GM18909 (cell line): Measurements from ENCODE around the gene HSPB7.
"Not testable (repeated sequence)": the region's sequence is repeated elsewhere in the genome, so short reads cannot be mapped to it uniquely, and the experiment has no call there.

ENCODE experiments used
- ATAC-seq: cut with Tn5 transposase; IDR thresholded peaks from one replicate; pipeline ENCODE4 v1.9.1; 2021; ENCODE audit warnings: mild to moderate bottlenecking; ENCODE audit not compliant: unreplicated experiment, poor library complexity

HSPB7 gene

DNA sequence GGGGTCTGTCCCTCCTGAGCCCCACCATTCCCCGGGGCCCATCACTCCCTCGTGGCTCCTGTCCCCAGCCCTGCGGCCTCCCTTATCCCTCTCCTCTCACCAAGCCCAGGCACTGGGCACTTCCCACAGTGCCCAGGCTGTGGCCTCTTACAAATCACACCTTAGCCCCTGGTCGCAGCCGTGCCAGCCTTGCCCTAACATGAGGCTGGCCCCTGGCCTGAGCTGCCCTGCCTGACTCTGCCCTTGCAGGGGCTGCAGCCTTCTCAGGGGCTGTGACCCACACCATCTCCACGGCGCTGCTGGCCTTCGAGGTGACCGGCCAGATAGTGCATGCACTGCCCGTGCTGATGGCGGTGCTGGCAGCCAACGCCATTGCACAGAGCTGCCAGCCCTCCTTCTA lies 34.1 kb upstream of the HSPB7 start:
- not testable (repeated sequence) for ATAC-seq

DNA sequence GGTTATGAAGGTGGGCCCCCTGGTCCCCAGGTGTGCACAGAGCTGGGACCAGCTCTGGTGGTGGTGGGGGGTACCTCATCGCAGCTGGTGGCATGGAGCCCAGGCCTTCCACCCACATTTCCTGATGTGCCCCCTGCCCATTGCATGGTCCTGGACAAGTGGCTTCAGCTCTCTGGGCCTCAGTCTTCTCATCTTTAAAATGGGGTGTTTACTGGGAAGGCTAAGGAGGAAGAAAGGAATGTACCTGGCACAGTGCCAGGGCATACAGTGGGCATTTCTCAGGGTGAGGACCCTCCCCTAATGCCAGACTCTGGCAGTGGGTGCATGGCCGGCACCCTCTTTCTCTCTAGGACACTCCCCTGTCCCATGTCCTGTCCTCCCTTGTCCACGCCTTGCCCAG lies 33.2 kb upstream of the HSPB7 start:
- ATAC-seq = no peak

DNA sequence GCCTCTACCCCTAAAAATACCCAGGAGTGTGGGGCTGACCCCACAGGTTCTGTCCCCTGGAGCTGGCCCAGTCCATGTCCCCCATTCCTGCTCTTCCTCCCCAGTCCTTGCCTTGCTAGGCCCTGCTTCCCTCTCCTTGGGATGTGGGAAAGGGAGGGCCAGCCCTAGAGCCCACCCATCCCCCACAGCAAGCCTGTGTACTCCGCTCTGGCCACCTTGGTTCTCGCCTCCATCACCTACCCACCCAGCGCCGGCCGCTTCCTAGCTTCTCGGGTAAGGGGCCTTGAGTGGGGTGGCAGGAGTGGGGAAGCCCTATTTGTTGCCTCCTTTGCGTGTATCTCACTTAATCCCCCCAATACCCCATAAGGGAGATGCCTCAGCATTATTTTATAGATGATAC lies 32.5 kb upstream of the HSPB7 start:
- ATAC-seq = no peak

DNA sequence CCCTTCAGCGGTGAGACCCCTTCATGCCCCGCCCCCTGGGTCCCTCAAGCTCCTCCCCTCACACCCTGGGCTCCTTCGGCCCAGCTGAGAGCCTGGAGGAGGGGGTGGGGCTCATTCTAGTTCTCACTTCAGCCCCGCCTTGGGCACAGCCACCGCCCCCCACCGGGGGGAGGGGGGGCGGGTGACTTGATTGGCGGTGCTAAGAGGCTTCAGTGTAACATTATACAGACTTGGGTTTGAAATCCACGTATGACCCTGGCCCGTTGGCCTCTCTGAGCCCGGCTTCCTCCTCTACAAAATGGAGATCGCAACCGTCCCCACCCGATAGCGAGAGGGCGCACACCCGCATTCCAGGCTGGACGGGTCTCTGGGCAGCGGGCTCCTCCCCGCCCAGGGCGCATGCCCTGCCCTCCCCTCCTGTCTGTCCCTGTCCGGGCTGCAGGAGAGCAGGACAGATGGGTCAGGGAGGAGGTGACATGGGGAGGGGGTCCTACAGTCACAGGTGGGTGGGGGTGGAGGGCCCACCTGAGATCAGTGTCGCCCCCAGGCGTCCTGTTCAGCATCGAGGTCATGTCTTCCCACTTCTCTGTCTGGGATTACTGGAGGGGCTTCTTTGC lies 30.8 kb upstream of the HSPB7 start:
- no peak for ATAC-seq

DNA sequence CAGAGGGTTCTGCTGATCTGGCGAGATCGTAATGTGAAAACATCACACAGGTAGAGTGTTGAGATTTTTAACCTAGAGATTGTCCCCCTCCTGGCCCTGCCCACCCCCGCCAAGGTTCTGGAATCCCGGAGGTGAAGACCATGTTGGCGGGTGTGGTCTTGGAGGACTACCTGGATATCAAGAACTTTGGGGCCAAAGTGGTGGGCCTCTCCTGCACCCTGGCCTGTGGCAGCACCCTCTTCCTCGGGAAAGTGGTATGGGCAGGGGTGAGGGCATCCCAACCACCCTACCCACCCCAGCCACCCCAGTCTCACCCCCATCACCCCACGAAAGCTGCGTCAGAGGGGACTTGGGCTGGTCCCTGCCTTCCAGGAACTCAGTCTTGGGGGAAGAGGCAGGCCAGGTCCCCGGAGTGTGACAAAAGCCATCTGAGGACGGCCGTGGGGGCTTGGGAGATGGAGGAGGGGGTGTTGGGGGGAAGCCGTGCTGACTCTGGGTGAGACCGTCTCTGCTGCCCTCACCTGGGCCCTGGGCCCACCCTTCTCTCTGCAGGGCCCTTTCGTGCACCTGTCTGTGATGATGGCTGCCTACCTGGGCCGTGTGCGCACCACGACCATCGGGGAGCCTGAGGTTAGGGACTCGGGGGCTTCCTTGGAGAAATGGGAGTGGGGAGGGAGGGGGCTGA lies 30.1 kb upstream of the HSPB7 start:
- ATAC-seq = no peak

DNA sequence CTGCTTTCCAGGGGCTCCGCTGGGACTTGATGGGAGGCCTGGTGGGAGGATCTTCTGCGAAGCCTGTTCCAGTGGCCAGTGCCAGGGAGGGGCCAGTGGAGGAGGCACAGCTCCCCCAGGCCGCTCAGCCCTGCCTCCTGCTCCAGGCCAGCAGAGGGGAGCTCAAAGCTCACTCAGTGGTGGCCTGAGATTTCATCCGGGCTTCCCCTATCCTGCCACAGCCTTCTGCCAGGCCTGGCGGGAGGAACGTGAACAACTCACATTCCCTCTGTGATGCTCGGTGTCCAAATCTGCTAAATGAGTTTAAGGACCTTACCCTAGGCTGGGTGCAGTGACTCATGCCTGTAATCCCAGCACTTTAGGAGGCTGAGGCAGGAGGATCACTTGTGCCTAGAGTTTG lies 29.0 kb upstream of the HSPB7 start:
- ATAC-seq = no peak

DNA sequence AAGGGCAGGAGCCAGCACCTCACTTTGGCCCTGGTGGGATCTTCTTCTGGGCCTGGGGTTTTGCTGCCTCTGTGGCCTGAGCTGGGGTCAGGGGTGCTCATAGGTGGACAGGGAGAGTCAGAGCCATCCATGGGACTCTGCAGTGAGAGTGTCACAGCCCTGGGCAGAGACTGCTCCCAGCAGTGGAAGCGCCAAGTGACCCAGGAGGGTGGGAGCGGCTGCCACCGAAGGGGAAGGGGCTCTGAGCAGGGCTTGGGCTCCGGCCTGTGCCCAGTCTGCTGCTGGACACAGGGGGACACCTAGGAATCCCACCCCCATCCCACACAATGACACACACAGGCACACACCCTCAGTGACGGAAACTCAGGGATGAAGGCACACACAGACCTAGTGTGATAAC lies 26.1 kb upstream of the HSPB7 start:
- no peak for ATAC-seq

DNA sequence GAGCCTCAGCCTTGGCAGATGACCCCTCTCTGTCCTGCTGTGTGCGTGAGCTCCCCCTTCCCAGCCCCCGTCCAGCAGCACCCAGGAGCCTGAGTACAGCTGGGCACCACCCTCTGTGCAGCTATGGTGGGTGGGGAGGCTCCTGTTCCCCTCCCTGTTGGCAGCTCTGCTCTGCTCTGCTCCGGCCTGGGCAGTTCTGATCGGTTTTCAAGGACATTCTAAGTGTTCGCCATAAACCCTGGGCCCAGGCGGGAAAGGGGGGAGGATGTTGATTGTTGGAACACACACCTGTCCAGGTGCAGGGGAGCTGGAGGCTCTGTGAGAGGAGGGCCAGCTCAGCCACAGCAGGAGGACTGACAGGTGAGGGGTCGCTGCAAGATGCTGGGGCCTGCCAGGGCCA lies 25.7 kb upstream of the HSPB7 start, which contains the start of gene CLCNKB:
Gene CLCNKB (plus strand): TSS at position 262 of the 400 bp plus-strand sequence. CDS start 711 bp downstream, outside the sequence.
- no peak for ATAC-seq

DNA sequence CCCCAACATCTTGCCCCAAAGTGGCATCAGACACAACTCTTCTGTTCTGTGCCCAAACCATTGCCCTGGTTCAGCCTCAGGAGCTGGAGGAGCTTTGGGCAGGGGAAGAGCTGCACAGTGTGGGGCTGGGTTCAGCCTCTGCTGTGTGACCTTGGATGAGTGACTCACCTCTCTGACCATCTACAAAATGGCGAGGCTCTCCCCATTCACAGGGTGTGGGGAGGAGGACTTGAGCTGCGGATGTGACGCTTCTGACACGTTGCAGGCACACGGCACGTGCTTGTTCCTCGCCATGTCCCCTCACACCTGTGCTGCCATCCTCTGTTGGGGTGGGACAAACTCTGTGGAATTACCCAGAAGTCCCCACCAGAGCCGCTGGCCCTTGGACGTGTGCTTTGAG lies 24.8 kb upstream of the HSPB7 start:
- not testable (repeated sequence) for ATAC-seq

DNA sequence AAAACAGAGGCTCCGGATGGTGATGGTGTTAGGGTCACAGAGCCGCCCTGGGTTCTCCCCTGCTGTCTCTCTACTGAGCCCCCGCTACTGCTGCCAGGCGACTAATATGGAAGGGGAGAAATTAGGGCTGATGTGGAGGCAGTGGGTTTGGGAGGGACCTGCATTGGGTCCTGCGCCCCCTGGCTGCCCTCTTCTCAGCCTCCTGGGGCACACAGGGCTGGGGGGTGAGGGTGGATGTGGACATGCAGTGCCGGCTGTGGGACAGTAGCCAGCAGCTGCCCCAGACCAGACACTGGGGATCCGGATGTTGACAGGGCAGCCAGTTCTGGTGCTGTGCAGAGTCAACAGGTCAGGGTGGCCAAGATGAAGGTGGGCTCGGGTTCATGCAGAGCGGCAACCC lies 24.3 kb upstream of the HSPB7 start:
- no peak for ATAC-seq

DNA sequence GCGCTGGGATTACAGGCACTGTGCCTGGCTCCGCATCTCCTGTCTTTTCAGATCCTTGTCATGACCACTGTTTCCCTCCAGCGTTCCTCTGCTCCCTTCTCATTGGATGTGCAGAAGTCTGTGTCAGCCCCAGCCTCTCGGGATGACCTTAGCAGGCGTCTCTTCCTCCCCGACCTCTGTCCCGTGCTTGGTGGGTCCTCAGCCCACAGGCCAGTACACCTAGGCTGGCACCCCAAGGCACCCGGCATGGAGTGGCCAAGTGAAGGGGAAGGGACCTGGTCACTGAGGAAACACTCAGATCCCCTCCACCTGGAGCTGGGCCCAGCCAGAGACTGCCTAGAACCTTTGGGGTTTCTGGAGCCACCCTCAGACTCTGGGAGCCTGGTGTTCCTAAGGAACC lies 23.4 kb upstream of the HSPB7 start:
- ATAC-seq = no peak

DNA sequence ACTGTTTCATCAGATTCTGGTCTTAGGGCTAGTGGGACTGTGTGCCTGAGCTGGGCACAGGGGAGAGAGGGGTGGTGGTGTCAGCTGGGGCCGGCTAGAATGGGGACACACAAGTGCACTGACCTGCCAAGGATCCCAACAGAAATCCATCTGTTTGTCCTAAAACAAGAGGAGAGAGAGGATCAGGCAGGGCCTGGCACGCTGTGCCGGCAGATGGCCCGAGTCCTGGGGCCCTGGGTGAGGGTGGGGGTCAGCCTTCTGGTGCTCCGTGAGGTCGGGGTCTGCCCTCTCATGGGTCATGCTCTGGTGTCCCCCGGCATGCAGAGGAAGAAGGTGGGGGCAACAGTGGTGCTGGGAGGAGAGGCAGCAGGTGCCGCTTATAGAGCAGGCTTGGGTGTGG lies 22.0 kb upstream of the HSPB7 start:
- ATAC-seq = not testable (repeated sequence)

DNA sequence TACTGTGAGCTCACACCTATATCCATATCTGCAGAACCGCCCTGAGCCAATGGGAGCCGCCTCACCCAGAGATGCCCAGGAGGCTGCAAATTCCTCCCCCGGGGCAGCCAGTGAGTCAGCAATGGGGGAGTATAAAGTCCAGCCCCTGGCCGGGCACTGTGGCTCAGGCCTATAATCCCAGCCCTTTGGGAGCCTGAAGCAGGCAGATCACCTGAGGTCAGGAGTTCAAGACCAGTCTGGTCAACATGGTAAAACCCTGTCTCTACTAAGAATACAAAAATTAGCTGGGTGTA lies 20.7 kb upstream of the HSPB7 start:
- no peak for ATAC-seq

DNA sequence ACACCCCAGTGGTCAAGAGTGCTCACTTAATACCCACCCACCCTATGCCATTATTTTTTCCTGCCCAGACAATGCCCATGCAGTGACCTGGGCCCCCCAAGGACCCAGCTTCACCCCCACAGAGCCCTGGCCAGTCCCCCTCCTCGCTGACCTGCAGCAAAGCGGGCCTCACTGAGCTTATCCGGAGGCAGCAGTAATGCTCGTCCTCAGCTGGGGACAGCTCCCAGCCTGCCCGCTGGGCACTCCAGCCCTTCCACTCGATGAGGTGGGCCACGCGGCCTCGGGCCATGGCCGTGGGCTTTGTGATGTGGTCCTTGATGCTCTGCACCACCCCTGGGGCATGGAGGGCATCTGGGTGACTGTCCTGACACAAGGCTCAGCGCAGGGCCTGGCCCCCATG lies 18.6 kb upstream of the HSPB7 start:
- not testable (repeated sequence) for ATAC-seq

DNA sequence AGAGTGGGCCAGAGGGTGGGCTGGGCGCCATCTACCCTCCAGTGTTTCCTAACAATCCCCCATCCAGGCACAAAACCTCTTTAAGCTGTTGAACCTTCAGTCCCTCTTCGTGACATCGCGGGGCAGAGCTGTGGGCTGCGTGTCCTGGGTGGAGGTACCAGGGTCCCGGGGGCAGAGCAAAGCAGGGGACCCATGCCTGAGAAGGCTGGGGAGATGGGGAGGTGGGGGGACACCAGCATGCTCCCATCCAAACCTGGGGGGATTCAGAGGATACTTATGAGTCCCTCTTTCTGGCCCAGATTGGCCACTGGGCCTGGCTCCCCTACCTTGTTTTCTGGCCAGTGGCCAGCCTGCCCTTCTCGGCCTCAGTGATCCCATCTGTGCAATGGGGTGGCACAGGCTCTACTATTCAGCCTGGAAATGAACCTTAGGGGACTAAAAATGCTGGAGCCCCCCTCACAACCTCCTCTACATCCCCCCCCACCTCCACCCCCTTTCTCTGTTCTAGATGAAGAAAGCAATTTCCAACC lies 15.3 kb upstream of the HSPB7 start:
- not testable (repeated sequence) for ATAC-seq

DNA sequence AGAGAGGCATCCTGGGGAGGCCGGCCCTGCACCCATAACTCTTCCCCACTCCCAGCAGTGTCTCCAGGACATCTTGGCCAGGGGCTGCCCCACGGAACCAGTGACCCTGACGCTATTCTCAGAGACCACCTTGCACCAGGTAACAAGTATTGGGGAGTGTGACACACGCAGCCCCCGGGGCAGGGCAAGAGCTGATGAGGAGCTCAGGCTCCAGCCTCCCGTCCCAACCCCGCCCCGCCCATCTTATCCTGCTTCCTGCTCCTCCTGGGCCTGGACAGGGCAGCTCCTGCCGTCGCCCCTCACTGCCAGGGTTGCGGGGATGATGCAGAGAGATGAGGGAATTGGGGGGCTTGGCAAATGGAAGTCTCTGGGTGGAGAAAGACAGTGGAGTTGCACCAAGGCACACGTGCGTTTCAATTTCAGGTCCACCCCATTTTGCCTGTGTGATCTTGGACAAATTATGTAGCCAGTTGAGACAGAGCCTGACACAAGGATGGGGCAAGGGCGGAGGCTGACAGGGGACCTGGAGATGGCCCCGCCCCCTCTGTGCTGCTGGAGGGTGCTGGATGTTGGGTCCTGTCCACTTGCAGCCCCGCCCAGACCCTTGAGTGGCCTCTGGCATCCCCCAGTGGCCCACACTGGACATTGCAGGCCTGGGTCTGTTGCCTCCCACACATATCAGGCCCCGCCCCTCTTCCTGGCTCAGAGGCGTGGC lies 14.7 kb upstream of the HSPB7 start:
- ATAC-seq = peak; percentile 66

DNA sequence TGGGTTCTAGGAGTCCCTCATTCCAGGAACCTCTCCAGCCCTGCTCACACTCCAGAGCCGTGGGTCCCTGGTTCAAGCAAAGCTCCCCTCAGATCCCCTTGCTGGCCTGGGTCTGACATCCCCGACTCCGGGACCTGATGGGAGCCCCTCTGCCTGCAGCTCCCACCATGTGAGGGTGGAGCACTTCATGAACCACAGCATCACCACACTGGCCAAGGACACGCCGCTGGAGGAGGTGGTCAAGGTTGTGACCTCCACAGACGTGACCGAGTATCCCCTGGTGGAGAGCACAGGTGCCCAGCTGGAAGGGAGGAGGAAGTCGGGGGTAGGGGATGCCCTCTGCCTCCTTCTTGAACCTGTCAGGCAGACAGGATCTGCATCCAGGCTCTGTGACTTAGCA lies 13.7 kb upstream of the HSPB7 start:
- no peak for ATAC-seq

DNA sequence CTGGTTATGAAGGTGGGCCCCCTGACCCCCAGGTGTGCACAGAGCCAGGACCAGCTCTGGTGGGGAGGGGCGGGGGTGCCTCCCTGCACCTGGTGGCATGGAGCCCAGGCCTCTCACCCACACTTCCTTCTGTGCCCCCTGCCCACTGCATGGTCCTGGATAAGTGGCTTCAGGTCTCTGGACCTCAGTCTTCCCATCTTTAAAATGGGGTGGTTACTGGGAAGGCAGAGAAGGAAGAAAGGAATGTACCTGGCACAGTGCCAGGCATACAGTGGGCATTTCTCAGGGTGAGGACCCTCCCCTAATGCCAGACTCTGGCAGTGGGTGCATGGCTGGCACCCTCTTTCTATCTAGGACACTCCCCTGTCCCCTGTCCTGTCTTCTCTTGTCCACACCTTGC lies 11.4 kb upstream of the HSPB7 start:
- no peak for ATAC-seq

DNA sequence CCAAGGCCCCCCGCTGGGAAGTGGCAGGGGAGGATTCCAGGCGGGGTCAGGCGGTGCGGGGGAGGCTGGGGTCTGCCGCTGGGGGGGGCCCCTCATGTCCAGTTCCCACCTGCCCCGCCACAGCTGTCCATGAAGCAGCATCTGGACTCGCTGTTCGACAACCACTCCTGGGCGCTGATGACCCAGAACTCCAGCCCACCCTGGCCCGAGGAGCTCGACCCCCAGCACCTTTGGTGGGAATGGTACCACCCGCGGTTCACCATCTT lies 11.1 kb upstream of the HSPB7 start:
- not testable (repeated sequence) for ATAC-seq

DNA sequence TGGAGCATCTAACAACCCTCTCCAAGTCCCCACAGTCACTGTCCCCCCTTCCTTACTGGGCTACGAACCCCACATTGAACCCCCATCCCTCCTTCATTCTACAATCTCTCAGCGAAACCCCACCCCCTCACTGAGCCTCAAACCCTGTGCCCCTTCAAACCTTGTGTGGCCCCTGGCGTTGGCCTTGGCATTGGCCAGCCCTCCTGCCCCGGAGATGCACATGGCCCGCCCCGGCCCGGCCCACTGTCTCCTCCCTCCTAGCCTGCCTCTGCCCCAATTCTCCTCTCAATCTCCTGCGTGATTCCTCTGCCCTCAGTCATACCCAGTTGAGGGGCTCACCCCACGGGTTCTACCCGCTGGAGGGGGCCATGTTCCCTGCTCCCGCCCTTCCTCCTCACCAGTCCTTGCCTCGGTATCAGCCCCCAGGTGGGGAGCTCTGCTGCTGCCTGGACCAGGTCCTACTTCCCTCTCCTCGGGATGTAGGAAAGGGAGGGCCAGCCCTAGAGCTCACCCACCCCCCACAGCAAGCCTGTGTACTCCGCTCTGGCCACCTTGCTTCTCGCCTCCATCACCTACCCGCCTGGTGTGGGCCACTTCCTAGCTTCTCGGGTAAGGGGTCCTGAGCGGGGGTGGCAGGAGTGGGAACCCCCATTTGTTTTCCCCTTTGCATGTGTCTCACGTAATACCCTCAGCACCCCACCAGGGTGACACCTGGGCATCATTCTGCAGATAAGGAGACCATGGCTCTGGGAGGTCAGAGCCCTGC lies 10.6 kb upstream of the HSPB7 start:
- no peak for ATAC-seq
